Measurements from ENCODE around the gene STX16.

DNA sequence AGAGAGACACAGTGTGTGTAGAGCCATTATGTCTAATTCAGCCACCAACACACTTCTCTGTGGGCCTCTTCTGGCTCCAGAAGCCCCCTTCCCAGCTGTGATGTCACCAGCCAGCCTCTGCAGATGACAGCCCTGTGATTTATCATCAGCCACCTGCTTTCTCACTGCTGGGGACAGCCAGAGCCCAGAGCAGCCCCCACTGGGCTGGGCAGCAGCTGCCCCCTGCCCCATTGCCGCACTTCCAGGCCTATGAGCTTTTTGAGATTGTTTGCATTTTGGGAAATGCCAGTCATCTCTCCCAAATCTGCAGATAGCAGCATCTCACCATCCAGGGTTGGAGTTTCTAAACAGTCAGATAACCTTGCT lies 21.9 kb upstream of the STX16 start:
- TF ChIP-seq, protein P1, sequence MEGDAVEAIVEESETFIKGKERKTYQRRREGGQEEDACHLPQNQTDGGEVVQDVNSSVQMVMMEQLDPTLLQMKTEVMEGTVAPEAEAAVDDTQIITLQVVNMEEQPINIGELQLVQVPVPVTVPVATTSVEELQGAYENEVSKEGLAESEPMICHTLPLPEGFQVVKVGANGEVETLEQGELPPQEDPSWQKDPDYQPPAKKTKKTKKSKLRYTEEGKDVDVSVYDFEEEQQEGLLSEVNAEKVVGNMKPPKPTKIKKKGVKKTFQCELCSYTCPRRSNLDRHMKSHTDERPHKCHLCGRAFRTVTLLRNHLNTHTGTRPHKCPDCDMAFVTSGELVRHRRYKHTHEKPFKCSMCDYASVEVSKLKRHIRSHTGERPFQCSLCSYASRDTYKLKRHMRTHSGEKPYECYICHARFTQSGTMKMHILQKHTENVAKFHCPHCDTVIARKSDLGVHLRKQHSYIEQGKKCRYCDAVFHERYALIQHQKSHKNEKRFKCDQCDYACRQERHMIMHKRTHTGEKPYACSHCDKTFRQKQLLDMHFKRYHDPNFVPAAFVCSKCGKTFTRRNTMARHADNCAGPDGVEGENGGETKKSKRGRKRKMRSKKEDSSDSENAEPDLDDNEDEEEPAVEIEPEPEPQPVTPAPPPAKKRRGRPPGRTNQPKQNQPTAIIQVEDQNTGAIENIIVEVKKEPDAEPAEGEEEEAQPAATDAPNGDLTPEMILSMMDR (conservative IDR thresholded peaks at IDR 0.05): no peak
- no peak for TF ChIP-seq ZFX (IDR thresholded peaks at IDR 0.05)
